ENCODE results near the gene ALDH5A1.
A peak's percentile ranks its signal among the peaks of the same experiment; 100 is the strongest.

ALDH5A1 gene

DNA sequence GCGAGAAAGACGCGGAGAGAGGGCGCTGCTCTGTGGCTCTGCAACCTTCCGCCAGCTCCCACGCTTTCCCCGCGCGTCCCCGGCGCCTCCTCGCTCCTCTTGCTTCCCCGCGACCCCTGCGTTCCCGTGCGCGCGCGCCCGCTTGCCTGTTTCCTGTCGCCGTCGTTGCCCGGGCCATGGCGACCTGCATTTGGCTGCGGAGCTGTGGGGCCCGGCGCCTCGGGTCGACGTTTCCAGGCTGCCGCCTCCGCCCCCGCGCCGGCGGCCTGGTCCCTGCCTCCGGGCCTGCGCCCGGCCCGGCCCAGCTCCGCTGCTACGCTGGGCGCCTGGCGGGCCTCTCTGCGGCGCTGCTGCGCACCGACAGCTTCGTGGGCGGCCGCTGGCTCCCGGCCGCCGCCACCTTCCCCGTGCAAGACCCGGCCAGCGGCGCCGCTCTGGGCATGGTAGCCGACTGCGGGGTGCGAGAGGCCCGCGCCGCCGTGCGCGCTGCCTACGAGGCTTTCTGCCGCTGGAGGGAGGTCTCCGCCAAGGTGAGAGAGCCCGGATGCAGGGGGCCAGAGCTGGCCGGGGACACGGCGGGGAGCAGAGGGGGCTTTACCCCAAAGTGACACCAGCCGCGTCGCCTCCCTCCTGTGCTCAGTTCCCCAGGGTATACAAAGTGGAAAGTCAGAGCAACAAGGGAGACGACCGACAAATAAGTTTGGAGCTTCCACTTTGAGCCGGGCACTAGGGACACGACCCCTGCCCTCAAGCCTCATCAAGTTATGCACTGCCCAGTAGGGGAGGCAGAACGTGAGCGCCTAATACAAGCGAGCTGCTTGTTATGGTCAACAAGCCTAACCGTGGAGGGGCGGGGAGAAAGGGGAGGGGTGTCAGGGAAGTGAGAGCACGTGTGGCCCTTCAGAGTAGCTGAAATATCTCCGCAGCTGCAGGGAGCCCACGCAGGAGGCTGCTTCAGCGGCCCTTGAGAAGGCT is at the start of gene ALDH5A1:
TSS of gene ALDH5A1 (plus strand) at position 149 of the 975 bp plus-strand sequence. CDS start at position 177, 28 bp downstream.
- DNase-seq (ENCODE audit: low read depth in 2 of 2, low spot score in 1 of 2): peak; percentile 48 to 76

DNA sequence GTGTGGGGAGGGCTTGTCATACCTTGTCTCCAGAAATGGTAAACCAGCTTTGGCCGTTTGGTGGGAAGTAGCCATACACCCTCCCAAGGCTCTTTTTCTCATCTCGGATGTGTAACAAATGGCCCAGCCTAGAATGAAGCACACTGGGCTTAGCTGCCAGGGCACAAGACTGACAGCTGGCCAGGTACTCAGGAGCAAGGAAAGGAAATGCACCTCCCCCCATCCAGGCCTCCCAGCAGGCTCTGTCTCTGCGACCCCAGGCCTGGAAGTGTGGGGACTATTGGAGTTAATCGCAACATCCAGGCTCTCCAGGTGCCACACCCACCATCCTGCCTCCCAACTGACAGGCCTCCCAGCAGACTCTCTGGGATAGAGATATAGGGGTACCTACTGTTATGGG is 49.1 kb upstream of the ALDH5A1 start:
- DNase-seq (ENCODE audit: low read depth in 2 of 2, low spot score in 1 of 2): no peak

DNA sequence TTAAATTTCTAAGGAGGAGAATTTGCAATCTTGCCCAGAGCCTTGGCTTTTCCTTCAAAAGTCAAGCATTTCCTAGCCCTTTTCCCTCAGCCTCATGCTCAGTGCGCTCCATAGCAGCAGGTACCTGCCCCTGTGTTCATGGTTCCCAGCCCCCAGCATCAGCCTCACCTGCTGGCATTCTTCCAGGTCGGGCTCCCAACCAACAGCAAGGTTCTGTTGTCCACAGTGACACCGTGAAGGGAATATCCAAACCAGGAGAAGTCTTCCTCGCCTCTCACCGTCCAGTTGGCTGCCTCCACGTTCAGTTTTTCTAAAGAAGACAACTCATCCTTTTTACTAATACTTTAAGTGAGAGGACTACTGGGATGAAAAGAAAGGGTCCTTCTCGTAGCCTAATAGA is 48.1 kb upstream of the ALDH5A1 start:
- no peak for DNase-seq (ENCODE audit: low read depth in 2 of 2, low spot score in 1 of 2)

DNA sequence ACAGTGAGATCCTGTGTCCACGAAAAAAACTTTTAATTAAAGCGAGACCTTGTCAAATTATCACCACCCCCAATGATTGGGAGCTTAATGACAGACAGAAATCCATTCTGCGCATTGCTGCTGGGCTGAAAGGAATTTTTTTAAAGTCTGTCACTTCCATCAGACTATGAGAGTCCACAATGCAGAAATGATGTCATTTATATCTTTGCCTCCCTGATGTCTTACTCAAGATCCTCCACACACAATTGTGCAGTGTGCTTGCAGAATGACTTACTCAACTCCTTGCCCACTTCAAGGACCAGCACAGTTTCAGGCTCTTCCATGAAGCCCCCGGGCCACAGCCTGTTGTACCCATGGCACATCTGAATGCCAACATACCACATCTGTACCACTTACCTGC is 46.4 kb upstream of the ALDH5A1 start:
- DNase-seq (ENCODE audit: low read depth in 2 of 2, low spot score in 1 of 2): no peak

DNA sequence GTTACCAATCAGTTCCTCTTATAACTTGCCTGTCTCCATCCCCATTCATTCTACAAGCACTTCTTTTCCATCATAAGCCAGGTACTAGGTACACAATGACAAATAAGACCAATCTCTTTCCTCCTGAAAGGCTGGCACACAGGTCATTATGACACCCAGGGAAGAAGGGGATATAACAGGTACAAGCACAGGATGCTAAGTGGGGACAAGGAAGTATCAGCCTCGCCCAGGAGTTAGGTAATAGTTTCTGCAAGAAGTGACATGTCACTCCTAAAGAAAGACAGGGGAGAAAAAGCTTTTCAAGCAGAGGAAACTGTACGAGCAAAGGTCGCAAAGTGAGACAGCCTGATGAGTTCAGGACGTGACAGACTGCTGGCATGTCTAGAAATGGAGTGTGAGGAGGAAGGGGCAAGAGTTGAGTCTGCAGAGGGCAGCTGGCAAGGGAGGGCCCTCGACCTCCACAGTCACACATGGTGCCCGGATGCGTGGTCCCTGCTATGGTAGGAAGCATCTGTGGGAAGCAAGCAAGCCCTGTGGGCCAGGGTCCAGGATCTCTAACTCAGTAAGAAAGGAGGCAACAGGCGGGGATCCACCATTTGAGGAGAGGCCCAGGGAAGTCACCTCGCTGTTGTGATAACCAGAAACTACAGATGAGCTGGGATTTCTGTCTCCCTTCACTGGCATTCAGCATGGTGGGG is 45.8 kb upstream of the ALDH5A1 start:
- no peak for DNase-seq (ENCODE audit: low read depth in 2 of 2, low spot score in 1 of 2)

DNA sequence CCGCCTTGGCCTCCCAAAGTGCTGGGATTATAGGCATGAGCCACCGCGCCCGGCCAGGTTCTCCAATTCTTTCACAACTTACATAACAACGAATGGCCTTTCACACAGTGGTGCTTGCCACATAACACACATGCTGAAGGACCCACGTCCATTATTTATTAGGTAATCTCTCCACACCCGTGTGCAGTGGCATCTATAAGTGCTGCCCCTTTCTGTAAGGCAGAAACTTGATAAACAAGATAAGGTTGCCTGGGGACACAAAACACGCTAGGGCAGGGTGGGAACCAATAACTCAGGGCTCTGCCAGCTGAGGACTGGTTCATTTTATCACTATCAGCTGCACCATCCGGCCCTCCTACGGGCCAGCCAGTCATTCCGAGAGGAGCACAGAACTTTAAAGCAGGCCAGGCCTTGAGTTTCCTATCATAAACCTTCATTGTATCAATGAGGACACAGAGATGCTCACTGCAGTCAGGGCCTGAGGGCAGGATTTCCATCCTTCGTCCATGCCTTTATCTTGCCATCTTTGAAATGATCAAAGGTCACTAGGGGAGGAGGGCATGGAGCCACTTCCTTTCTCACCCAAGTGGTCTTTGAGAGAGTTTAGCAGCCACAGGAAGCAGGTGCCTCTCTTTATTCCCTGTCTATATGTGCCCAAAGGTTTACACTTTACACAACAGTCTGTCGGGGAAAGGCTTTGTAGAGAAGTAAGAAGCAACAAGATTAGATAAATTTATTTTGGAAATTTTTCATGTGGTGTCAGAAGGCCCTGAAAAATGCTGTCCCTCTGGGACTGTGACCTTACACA is 43.0 kb upstream of the ALDH5A1 start:
- no peak for DNase-seq (ENCODE audit: low read depth in 2 of 2, low spot score in 1 of 2)

DNA sequence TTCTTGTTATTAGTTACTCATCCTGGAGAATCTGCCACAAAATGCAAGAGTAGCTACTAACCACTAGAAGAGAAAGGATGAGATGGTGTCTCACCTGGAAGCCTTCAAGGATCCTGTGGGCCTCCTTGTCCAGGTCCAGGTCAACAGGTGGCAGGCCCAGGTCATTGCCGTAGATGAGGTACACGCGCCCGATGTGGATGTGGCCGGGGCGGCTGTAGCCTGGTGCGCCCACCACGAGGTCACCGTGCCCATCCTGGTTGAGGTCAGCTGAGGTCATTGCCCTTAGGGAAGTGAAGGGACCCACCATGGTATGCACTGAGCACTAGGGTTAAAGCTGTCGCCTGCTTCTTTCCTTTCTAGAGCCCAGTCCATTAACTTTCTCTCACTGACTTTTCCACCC is 40.8 kb upstream of the ALDH5A1 start:
- DNase-seq (ENCODE audit: low read depth in 2 of 2, low spot score in 1 of 2): no peak

DNA sequence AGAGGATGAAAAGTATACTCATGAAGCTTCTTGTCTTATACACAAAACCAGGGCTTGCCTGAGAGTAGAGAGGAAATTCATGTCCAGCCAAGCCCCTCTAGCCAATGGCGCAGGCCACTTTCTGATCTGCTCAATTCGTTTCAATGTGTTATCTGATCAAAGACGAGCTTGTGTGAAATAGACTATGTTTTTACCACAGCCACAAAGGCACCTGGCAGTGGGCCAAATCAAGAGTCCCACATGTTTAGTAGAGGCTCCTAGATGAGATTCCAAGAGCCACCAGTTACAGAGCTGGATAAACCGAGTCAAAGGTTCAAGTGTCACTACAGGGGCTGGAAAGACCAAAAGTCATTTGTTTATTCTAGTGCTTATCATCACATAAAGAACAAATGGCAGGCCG is 40.3 kb upstream of the ALDH5A1 start:
- DNase-seq (ENCODE audit: low read depth in 2 of 2, low spot score in 1 of 2): no peak

DNA sequence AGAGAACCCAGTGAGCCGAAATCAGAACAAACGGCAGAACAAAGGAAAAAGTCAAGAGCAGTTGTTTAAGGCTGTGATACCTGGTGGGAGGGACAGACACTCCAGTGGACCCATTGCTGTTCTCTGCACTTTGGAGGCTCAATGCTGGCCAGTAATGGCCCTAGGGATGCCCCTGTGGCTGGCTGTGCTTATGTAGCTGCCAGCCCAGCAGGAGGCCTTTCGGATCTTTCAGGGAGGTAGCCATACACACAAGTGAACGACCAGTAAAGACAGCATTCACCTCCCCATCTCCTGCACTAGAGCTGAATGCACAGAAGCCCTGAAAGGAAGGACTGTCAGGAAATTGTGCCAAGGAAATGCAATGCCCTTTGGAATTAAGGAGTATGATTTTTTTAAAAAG is 39.7 kb upstream of the ALDH5A1 start:
- no peak for DNase-seq (ENCODE audit: low read depth in 2 of 2, low spot score in 1 of 2)

DNA sequence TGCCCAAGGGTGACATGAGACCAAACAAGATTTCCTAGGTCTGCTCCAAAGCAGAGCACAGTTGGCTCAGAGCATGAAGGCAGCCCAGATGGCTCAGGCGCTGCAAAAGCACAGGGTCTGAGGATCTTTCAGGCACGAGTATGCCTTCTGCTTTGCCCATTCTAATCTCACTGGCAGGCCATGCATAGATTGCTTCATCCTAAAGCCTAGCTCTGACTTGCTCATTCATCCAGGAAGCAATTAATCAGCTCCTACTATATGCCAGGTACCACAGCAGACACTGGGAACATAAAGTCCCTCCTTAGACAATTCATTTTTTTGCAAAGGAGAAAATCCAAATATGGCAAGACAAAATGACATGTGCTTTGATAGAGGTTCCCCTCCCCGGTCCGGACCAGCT is 36.6 kb upstream of the ALDH5A1 start:
- no peak for DNase-seq (ENCODE audit: low read depth in 2 of 2, low spot score in 1 of 2)

DNA sequence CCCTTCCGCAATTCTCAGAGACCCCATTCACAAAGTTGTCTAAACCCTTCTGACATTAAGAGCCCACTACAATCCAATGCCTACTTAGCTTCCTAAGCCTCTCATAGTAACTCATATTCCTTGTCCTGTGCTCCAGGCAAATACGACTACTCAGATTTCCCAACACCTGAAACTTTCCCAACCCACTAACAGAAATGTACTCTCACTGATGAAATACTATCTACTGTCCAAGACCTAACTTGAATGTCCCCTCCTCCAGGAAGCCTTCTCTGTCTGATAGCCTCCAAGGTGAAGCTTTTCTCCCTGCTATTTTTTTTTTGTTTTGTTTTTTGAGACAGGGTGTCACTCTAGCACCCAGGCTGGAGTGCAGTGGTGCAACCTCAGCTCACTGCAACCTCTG is 35.8 kb upstream of the ALDH5A1 start:
- no peak for DNase-seq (ENCODE audit: low read depth in 2 of 2, low spot score in 1 of 2)

DNA sequence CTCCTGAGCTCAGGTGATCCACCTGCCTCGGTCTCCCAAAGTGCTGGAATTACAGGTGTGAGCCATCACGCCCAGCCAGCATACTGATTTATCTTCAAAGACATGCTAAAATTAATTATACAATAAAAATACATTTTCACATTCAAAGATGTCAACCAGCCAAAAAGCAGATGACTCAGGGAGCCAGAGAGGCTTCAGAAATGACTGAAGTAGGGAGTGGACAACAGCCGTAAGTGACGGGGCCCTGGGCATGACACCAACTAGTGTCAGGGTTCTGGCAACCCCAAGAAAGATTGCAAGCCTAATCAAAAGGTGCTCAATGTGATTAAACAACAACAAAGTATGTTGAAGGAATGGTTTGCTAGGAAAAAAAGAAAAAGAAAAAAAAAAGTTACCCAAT is 33.8 kb upstream of the ALDH5A1 start:
- DNase-seq (ENCODE audit: low read depth in 2 of 2, low spot score in 1 of 2): no peak

DNA sequence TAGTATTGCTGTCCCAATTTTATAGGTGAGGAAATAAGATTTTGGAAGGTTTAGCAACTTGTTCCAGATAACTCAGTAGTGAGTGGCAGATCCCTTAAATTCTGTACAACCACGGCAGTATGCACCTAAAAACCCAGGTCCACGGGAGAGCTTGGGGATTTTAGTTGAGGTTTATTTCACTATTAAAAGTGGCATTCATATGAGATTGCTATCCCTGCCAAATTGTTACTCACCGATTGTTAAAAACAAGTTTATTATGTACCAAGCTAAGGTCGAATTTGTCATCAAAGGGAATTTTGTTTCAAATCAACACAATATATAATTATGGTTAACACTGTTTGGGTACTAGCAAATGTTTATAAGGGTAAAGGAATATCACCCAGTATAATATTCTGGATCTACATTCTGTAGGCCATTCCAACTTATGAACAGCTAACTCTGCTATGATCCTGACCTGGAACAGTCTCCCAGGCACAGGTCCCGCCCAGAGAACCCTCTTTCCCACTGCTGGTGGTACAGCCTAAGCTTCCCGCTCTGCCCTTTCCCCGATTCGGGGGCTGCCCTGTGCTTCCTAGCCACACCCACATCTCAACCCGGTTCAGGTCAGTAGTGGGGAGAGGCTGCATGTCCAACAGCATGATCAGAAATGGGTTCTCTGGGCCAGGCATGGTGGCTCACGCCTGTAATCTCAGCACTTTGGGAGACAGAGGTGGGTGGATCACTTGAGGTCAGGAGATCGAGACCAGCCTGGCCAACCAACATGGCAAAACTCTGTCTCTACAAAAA is 30.3 kb upstream of the ALDH5A1 start:
- DNase-seq (ENCODE audit: low read depth in 2 of 2, low spot score in 1 of 2): no peak

DNA sequence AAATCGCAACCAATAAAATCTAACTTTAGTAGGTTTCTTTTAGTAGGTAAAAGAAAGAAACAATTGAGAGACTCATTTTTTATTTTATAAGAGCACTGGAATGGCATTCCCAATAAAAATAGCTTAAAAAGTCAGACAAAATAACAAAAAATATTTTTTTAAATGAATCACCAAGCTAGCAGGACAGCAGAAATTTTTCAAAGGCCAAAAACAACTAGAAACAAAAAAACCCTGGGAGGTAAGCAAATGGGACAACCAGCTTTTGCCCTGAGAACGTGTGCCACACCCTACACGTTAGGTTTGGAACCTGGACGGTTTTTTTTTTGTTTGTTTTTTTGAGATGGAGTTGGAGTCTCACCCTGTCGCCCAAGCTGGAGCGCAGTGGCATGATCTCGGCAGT is 25.0 kb upstream of the ALDH5A1 start:
- no peak for DNase-seq (ENCODE audit: low read depth in 2 of 2, low spot score in 1 of 2)

DNA sequence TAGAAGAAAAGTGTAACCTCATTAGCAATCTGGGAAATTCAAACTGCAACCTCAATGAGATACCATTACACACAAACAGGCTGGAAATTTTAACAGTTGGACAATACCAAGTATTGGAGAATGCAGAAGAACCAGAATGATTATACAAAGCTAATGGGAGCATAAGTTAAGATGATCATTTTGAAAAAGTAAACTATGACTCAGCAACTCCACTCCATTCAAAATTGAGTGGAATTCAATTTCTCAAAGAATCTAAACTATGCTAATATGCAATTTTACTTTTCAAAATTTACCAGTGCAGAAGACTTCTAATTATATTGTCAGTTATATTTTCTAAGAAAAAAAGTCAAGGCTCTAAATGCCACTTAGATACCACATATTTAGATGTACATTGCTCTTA is 22.6 kb upstream of the ALDH5A1 start:
- no peak for DNase-seq (ENCODE audit: low read depth in 2 of 2, low spot score in 1 of 2)

DNA sequence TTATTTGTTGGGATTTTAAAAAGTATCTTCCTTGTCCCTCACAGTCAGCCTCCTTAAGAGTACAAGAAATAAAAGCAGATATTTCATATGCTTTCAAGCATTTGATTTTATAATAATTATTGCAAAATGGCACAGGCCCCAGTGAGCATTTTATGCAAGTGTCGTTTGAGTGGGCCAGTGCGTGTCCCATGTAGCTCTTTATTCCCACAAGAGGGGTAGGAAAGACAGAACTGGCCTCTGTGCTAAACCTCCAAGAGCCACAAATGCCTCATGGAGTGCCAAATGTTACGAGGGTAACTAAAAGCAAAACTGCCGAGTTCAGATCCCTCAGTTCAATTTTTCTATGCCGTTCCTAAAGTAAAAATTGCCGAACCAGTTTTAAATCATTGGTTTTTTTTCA is 18.1 kb upstream of the ALDH5A1 start:
- no peak for DNase-seq (ENCODE audit: low read depth in 2 of 2, low spot score in 1 of 2)

DNA sequence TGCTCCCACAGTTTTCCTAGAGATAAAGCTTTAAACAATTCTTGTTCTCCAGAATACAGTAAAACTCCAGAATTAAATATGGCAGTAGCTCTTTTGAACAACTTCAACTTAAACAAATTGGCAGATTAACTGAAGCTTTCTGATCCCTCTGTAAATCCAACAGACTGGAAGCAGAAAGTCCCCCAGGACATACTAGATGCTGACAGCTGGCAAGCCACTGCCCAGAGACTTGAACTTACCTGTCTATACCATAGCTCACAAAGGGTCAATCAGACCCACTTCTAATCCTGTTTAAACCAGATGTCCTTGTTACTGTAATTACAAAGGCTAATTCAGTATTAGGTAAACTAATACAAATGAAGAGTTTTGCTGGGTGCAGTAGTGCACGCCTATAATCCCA is 17.7 kb upstream of the ALDH5A1 start:
- DNase-seq (ENCODE audit: low read depth in 2 of 2, low spot score in 1 of 2): no peak

DNA sequence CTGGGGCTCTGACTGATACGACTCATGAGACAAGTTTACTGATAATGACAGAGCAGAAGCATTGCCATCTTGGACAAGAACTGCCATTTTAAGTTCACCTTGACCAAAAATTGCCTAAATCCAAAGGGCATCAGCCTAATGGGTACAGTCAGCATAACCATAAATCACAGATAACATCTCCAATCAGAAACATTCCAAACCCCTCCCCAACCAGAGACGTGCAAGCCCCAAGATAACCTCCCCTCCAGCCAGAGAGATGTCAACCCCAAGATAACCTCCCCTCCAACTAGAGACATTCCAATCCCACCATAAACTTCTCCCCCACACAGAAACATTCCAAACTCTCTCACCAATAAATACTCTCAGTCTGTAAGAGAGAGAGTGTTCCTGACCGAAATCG is 15.9 kb upstream of the ALDH5A1 start:
- DNase-seq (ENCODE audit: low read depth in 2 of 2, low spot score in 1 of 2): no peak

DNA sequence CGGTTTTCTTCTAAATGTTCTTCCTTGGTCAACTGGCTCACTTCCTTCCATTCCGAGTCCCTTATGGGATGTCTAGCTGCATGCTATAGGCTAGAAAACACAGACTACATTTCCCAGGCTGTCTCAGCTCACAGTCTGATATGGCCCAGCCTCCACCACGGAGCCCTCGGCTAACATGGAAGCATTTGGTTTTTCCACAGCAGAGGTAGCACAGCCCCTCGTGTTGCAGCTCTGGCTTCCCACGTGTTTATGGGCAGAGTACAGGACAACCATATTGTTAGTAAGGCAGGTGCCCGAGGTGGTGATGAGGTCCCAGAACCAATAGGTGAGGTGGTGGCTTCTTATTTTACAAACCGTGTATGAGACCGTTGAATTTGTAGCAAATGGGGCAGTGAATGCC is 14.1 kb upstream of the ALDH5A1 start:
- no peak for DNase-seq (ENCODE audit: low read depth in 2 of 2, low spot score in 1 of 2)

DNA sequence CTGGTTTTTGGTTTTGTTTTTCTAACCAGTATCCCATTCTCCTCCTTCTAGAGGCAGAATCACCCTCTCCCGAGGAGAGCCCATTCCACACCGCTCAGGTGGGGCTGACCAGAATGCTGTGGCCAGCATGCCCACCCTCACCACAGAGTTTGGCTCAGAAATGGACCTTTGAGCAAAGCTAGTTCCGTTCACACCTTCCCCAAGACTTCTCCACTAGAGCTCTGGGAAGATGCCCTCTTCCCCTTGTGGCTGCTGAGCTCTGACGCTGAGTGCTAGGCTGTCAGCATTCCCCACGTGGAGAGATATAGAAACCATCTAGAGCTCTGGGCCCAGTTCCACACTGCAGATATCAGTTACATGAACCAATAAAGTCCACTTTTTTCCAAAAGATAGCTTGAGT is 13.3 kb upstream of the ALDH5A1 start:
- DNase-seq (ENCODE audit: low read depth in 2 of 2, low spot score in 1 of 2): no peak
